IMR-90 (cell line): ENCODE measurements around the gene RPS6KA4. TPM values are rescaled to one million over a fixed set of nuclear protein-coding genes. Genes with fewer than 3 reads are reported as not detected.
A peak's percentile ranks its signal among the peaks of the same experiment; 100 is the strongest.

Source experiments
- ATAC-seq: fragments of 200-7000 bp; cut with Tn5 transposase; 2 replicates; pipeline ENCODE4 v1.9.1; 2020; ENCODE audit warnings: low read depth, mild to moderate bottlenecking, moderate library complexity
- BruUV-seq: library from RNA; stranded (reverse); fragments of 400-500 nt; replicated peaks from 2 replicates; lab custom pipeline; 2021; lab: Mats Ljungman, UMichigan
- CTCF ChIA-PET: fragments of 300-600 bp; formaldehyde crosslinking; extraction: SDS; loops from one replicate; lab custom pipeline; 2021; ENCODE audit warnings: antibody characterized with exemption; lab: Yijun Ruan, JAX
- POLR2A ChIA-PET: fragments of 300-600 bp; sonication (Branson Sonifier 250); formaldehyde crosslinking; loops from one replicate; lab custom pipeline; 2022; ENCODE audit warnings: antibody characterized with exemption; ENCODE audit not compliant: unreplicated experiment; lab: Charles Lee
- DNase-seq: peaks from one replicate; pipeline ENCODE4 v3.0.0; 2013
- H2AFZ ChIP-seq: replicated peaks from 2 replicates; pipeline ENCODE3; 2013; ENCODE audit warnings: low read length, mild to moderate bottlenecking; ENCODE audit not compliant: poor library complexity
- H2AK5ac ChIP-seq: 2 replicates; pipeline ENCODE4 v1.6.1; 2013; ENCODE audit warnings: low read depth, low read length, inconsistent platforms
- H2AK9ac ChIP-seq: replicated peaks from 2 replicates; pipeline ENCODE3; 2013; ENCODE audit warnings: mild to moderate bottlenecking, low read depth, low read length, moderate library complexity; ENCODE audit not compliant: poor library complexity
- H2BK120ac ChIP-seq: 2 replicates; pipeline ENCODE4 v1.6.1; 2013; ENCODE audit warnings: low read depth, low read length, inconsistent platforms
- H2BK15ac ChIP-seq: 3 replicates; pipeline ENCODE4 v1.6.1; 2013; ENCODE audit warnings: low read depth, low read length, inconsistent platforms
- H2BK20ac ChIP-seq: 2 replicates; pipeline ENCODE4 v1.6.1; 2013; ENCODE audit warnings: low read depth, mild to moderate bottlenecking, inconsistent platforms, low read length, moderate library complexity
- H2BK5ac ChIP-seq: 2 replicates; pipeline ENCODE4 v1.6.1; 2013; ENCODE audit warnings: mild to moderate bottlenecking, low read depth, low read length, inconsistent platforms; ENCODE audit not compliant: poor library complexity, severe bottlenecking
- H3K14ac ChIP-seq: replicated peaks from 2 replicates; pipeline ENCODE4 v1.6.1; 2013; ENCODE audit warnings: low read depth, low read length, inconsistent platforms
- H3K18ac ChIP-seq: 2 replicates; pipeline ENCODE4 v1.6.1; 2013; ENCODE audit warnings: low read depth, low read length, control low read depth
- H3K23ac ChIP-seq: 2 replicates; pipeline ENCODE4 v1.6.1; 2013; ENCODE audit warnings: low read depth, low read length, inconsistent platforms
- H3K27ac ChIP-seq: 2 replicates; pipeline ENCODE4 v1.5.1; 2013; ENCODE audit warnings: mild to moderate bottlenecking, control low read depth, low read length; ENCODE audit not compliant: insufficient read depth
- H3K27me3 ChIP-seq: 2 replicates; pipeline ENCODE4 v1.6.1; 2013; ENCODE audit warnings: low read length; ENCODE audit not compliant: control insufficient read depth, insufficient read depth
- H3K36me3 ChIP-seq: 2 replicates; pipeline ENCODE4 v1.6.1; 2013; ENCODE audit warnings: low read length, mixed read lengths; ENCODE audit not compliant: control insufficient read depth, insufficient read depth
- H3K4ac ChIP-seq: 2 replicates; pipeline ENCODE4 v1.6.1; 2013; ENCODE audit warnings: low read depth, low read length, inconsistent platforms
- H3K4me1 ChIP-seq: 2 replicates; pipeline ENCODE4 v1.6.1; 2013; ENCODE audit warnings: low read length, mixed read lengths; ENCODE audit not compliant: control insufficient read depth, insufficient read depth
- H3K4me2 ChIP-seq: 2 replicates; pipeline ENCODE4 v1.6.1; 2013; ENCODE audit warnings: low read depth, mild to moderate bottlenecking, control low read depth, low read length, moderate library complexity
- H3K4me3 ChIP-seq: 2 replicates; pipeline ENCODE4 v1.5.1; 2013; ENCODE audit warnings: low read depth, mild to moderate bottlenecking, control low read depth, low read length, moderate library complexity; ENCODE audit not compliant: insufficient read depth
- H3K56ac ChIP-seq: 2 replicates; pipeline ENCODE4 v1.6.1; 2013; ENCODE audit warnings: low read length, inconsistent platforms; ENCODE audit not compliant: insufficient read depth; ENCODE audit errors: extremely low read depth
- H3K79me1 ChIP-seq, 2 experiments: 2 replicates each; pipeline ENCODE4 v1.6.1; 2013; ENCODE audit warnings: low read length in 2 of 2, inconsistent platforms in 1 of 2, low read depth in 1 of 2
- H3K9ac ChIP-seq: 2 replicates; pipeline ENCODE4 v1.6.1; 2013; ENCODE audit warnings: low read depth, low read length, control low read depth
- H3K9me1 ChIP-seq: 2 replicates; pipeline ENCODE4 v1.6.1; 2013; ENCODE audit warnings: low read length, inconsistent platforms; ENCODE audit not compliant: insufficient read depth
- H3K9me3 ChIP-seq: 2 replicates; pipeline ENCODE4 v1.6.1; 2013; ENCODE audit warnings: low read length; ENCODE audit not compliant: control insufficient read depth, insufficient read depth
- H4K20me1 ChIP-seq: 2 replicates; pipeline ENCODE4 v1.6.1; 2013; ENCODE audit warnings: low read length, inconsistent platforms; ENCODE audit not compliant: insufficient read depth
- H4K5ac ChIP-seq: 2 replicates; pipeline ENCODE4 v1.6.1; 2013; ENCODE audit warnings: mild to moderate bottlenecking, low read depth, low read length, control low read depth
- H4K8ac ChIP-seq, 2 experiments: 2 replicates each; pipeline ENCODE4 v1.6.1; 2013; ENCODE audit warnings: low read depth in 2 of 2, low read length in 2 of 2, control low read depth in 1 of 2, inconsistent platforms in 1 of 2
- H4K91ac ChIP-seq: 2 replicates; pipeline ENCODE4 v1.6.1; 2013; ENCODE audit warnings: low read depth, low read length, inconsistent platforms; ENCODE audit not compliant: insufficient read depth
- BHLHE40 ChIP-seq: fragments of 150-350 bp; IDR thresholded peaks from 2 replicates; pipeline ENCODE4 v1.6.1; 2016; ENCODE audit warnings: mild to moderate bottlenecking, low read depth, low read length
- CEBPB ChIP-seq: IDR thresholded peaks from 2 replicates; pipeline ENCODE4 v1.6.1; 2012; ENCODE audit warnings: low read depth, low read length, improper control_type of control experiment
- CHD1 ChIP-seq: IDR thresholded peaks from 2 replicates; pipeline ENCODE4 v1.6.1; 2012; ENCODE audit warnings: low read depth, low read length, improper control_type of control experiment
- CTCF ChIP-seq: conservative IDR thresholded peaks from 2 replicates; pipeline ENCODE4 v1.5.1; 2012; ENCODE audit warnings: mild to moderate bottlenecking, low read depth, low read length, improper control_type of control experiment
- FOS ChIP-seq: fragments of 150-350 bp; IDR thresholded peaks from 2 replicates; pipeline ENCODE4 v1.6.1; 2016; ENCODE audit warnings: low read depth, low read length
- MAFK ChIP-seq: IDR thresholded peaks from 2 replicates; pipeline ENCODE4 v1.6.1; 2012; ENCODE audit warnings: low read depth, low read length, improper control_type of control experiment
- MAZ ChIP-seq: IDR thresholded peaks from 2 replicates; pipeline ENCODE4 v1.6.1; 2012; ENCODE audit warnings: low read depth, mild to moderate bottlenecking, low read length, improper control_type of control experiment, moderate library complexity, borderline replicate concordance
- MXI1 ChIP-seq: IDR thresholded peaks from 2 replicates; pipeline ENCODE4 v1.6.1; 2012; ENCODE audit warnings: low read depth, mild to moderate bottlenecking, low read length, moderate library complexity, borderline replicate concordance
- NFE2L2 ChIP-seq: fragments of 150-350 bp; IDR thresholded peaks from 2 replicates; pipeline ENCODE4 v1.6.1; 2016; ENCODE audit warnings: low read depth, mild to moderate bottlenecking, low read length
- POLR2A ChIP-seq: IDR thresholded peaks from 2 replicates; pipeline ENCODE4 v1.6.1; 2012; ENCODE audit warnings: mild to moderate bottlenecking, low read depth, low read length
- RAD21 ChIP-seq: IDR thresholded peaks from 2 replicates; pipeline ENCODE4 v1.6.1; 2012; ENCODE audit warnings: low read length, improper control_type of control experiment
- RCOR1 ChIP-seq: IDR thresholded peaks from 2 replicates; pipeline ENCODE4 v1.6.1; 2012; ENCODE audit warnings: mild to moderate bottlenecking, low read length, improper control_type of control experiment; ENCODE audit not compliant: insufficient replicate concordance
- RFX5 ChIP-seq: IDR thresholded peaks from 2 replicates; pipeline ENCODE4 v1.8.0; 2012; ENCODE audit warnings: low read depth, mild to moderate bottlenecking, low read length, moderate library complexity
- SMC3 ChIP-seq: fragments of 150-350 bp; IDR thresholded peaks from 2 replicates; pipeline ENCODE4 v1.6.1; 2016; ENCODE audit warnings: low read depth, mild to moderate bottlenecking, antibody characterized with exemption, low read length, moderate library complexity
- USF2 ChIP-seq: fragments of 150-350 bp; IDR thresholded peaks from 2 replicates; pipeline ENCODE4 v1.6.1; 2017; ENCODE audit warnings: mild to moderate bottlenecking, antibody characterized with exemption, low read length, low read depth
- WGBS, 2 experiments: methylation state at CpG; one replicate each; pipeline versions ENCODE4 v1.1.5 to v1.1.7; 2013; ENCODE audit warnings: missing lambda C conversion rate in 2 of 2; ENCODE audit not compliant: insufficient read length in 1 of 2; ENCODE audit errors: extremely low coverage in 2 of 2; 5-methylcytosine and 5-hydroxymethylcytosine counted together
- dilution Hi-C: fragments of 300-500 bp; cut with HindIII; formaldehyde crosslinking; loops from one replicate; pipeline ENCODE4 v1.14.3; 2018; ENCODE audit warnings: low sequenced_read_pairs; ENCODE audit not compliant: unreplicated experiment
- in situ Hi-C: fragments of 300-500 bp; cut with MboI; formaldehyde crosslinking; loops from 3 replicates; pipeline ENCODE4 v1.14.3; 2019; ENCODE audit warnings: low sequenced_read_pairs, inconsistent platforms, mixed read lengths
- intact Hi-C: fragments of 100-400 bp; cut with micrococcal nuclease; formaldehyde crosslinking; loops from 2 replicates; pipeline ENCODE4 v1.10.0; 2022
- polyA plus RNA-seq, 3 experiments: library from polyadenylated mRNA; depleted of rRNA; stranded (reverse); fragments of >200 nt; gene quantifications; 2 replicates each; pipeline ENCODE4 v1.2.3, GENCODE V29; 2012; ENCODE audit warnings: low replicate concordance in 1 of 3
- total RNA-seq: library from RNA; depleted of rRNA; stranded (reverse); fragments of >200 nt; gene quantifications from 2 replicates; pipeline ENCODE4 v1.2.3, GENCODE V29; 2012
- TF ChIP-seq, protein P1 (sequence below): fragments of 150-350 bp; IDR thresholded peaks from 2 replicates; pipeline ENCODE4 v1.6.1; 2016; ENCODE audit warnings: low read depth, mild to moderate bottlenecking, low read length, moderate library complexity, borderline replicate concordance

The RPS6KA4 gene
- total and polyA plus RNA-seq, 2 of the 4 experiments (the other 2 are of a cell fraction) = 38.8 to 52.9 TPM

DNA sequence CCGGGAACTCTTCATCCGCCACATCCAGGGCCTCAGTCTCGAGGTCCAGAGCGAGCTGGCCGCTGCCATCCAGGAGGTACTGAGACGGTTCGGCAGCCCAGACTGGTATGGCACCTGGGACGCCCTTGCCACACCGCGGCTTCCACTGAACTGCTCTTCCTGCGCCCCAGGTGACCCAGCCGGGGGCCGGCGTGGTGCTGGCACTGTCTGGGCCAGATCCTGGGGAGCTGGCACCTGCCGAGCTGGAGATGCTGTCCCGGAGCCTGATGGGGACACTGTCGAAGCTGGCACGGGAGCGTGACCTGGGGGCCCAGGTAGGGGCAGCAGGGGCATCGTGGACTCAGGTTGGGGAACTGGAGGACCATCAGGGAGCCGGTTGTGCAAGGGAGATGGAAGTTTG lies 17.5 kb upstream of the RPS6KA4 start:
- dilution Hi-C loops (no loop called here), in situ Hi-C loops (no loop called here), intact Hi-C loops (no loop called here)
- ChIA-PET POLR2A (no interaction called here), CTCF (interaction anchor here (0.6 to 2.2 kb wide), 3 partner anchors 9 to 14 kb away, joined by 3 to 11 read pairs (median 4); no protein-coding TSS in a partner anchor)
- Histone ChIP-seq H3K4me1 (peaks cover 6% of the 10 kb centered on the region), H2BK5ac (no peak overlapping the region), H2AFZ (peak overlapping the region; percentile 33), H2BK20ac (no peak overlapping the region), H2BK15ac (no peak overlapping the region), H3K36me3 (no peaks in the 10 kb centered on the region), H2AK5ac (no peak overlapping the region), H3K4ac (no peak overlapping the region), H3K9me3 (no peaks in the 10 kb centered on the region), H3K9me1 (no peaks in the 10 kb centered on the region), H3K27ac (no peak overlapping the region), H4K8ac (no peak overlapping the region), H2BK120ac (no peak overlapping the region), H3K4me2 (no peak overlapping the region), H4K20me1 (no peaks in the 10 kb centered on the region), H4K5ac (no peak overlapping the region), H3K4me3 (no peak overlapping the region), H3K27me3 (peaks cover 11% of the 10 kb centered on the region; the same call in 1 of the 2 replicates), H4K91ac (no peak overlapping the region), H3K9ac (no peak overlapping the region), H2AK9ac (no peak overlapping the region), H3K14ac (no peak overlapping the region), H3K18ac (no peak overlapping the region), H3K56ac (no peak overlapping the region), H3K23ac (no peak overlapping the region), H3K79me1 (no peaks in the 10 kb centered on the region)
- BruUV-seq = no TSS peak
- 76% methylated on average over 14 of the region's 21 CpGs; no CpG with 5 or more reads in 1 of the 2 experiments for WGBS, 2 experiments
- no peak for DNase-seq
- TF ChIP-seq, protein P1, sequence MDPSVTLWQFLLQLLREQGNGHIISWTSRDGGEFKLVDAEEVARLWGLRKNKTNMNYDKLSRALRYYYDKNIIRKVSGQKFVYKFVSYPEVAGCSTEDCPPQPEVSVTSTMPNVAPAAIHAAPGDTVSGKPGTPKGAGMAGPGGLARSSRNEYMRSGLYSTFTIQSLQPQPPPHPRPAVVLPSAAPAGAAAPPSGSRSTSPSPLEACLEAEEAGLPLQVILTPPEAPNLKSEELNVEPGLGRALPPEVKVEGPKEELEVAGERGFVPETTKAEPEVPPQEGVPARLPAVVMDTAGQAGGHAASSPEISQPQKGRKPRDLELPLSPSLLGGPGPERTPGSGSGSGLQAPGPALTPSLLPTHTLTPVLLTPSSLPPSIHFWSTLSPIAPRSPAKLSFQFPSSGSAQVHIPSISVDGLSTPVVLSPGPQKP = no peak
- TF ChIP-seq RFX5 = no peak
- TF ChIP-seq MAZ = no peak
- no peak for TF ChIP-seq MXI1
- TF ChIP-seq RCOR1 = no peak
- TF ChIP-seq USF2 = no peak
- TF ChIP-seq FOS = no peak
- TF ChIP-seq MAFK = no peak
- TF ChIP-seq CEBPB = no peak
- TF ChIP-seq BHLHE40 = no peak
- no peak for TF ChIP-seq CTCF
- no peak for TF ChIP-seq POLR2A
- TF ChIP-seq RAD21 = no peak
- TF ChIP-seq NFE2L2 = no peak
- no peak for TF ChIP-seq CHD1
- TF ChIP-seq SMC3 = no peak
- ATAC-seq = no peak
